Stimulated activated memory B cell treated with anti-CD40 and anti-IgM and Interleukin-4, amounts not matched to agents 10 μg/mL and 1 μg/mL and 100 μg/mL, for 72 hours (primary cell): ENCODE measurements around the gene IGF2BP3.
"Not testable (repeated sequence)": the region's sequence is repeated elsewhere in the genome, so short reads cannot be mapped to it uniquely, and the experiment has no call there.

ENCODE experiments used
- ATAC-seq: fragments of 150-1000 bp; cut with Tn5 transposase; 2 replicates; pipeline ENCODE4 v1.10.0; 2021
- H3K27ac Mint-ChIP-seq: one replicate; pipeline ENCODE4 v1.8.0; 2022; ENCODE audit warnings: mild to moderate bottlenecking, mixed read lengths
- H3K27me3 Mint-ChIP-seq: one replicate; pipeline ENCODE4 v1.8.0; 2022; ENCODE audit warnings: mixed read lengths
- H3K36me3 Mint-ChIP-seq: one replicate; pipeline ENCODE4 v1.8.0; 2022; ENCODE audit warnings: mixed read lengths
- H3K4me1 Mint-ChIP-seq: one replicate; pipeline ENCODE4 v1.8.0; 2022; ENCODE audit warnings: mixed read lengths
- H3K4me3 Mint-ChIP-seq: one replicate; pipeline ENCODE4 v1.8.0; 2022; ENCODE audit warnings: mild to moderate bottlenecking, moderate library complexity, mixed read lengths
- H3K9me3 Mint-ChIP-seq: one replicate; pipeline ENCODE4 v1.8.0; 2022; ENCODE audit warnings: mixed read lengths

IGF2BP3 gene

DNA sequence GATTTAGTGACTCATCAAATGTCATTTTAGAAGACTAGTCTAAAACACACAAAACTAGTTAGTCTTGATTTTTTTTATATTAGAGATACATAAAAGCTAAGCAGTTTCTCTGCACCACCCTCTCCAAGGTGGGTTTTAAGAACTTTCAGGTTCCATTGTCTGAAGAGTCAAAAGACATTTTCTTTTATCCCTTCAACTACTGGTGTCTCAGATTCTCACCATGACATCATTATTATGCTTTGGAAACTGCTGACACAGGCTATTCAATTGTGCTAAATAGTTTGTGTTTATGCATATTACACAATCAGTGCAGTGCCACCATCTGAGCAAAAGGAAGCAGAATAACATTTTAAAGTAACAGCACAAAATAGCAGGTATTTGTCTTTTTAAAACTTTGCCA lies 52.2 kb downstream of the IGF2BP3 start:
- no peak for ATAC-seq
- Mint-ChIP-seq H3K36me3 (no peaks in the 10 kb centered on the region), H3K9me3 (no peaks in the 10 kb centered on the region), H3K4me3 (no peak overlapping the region), H3K4me1 (no peaks in the 10 kb centered on the region), H3K27ac (no peak overlapping the region), H3K27me3 (peaks cover 9% of the 10 kb centered on the region)

DNA sequence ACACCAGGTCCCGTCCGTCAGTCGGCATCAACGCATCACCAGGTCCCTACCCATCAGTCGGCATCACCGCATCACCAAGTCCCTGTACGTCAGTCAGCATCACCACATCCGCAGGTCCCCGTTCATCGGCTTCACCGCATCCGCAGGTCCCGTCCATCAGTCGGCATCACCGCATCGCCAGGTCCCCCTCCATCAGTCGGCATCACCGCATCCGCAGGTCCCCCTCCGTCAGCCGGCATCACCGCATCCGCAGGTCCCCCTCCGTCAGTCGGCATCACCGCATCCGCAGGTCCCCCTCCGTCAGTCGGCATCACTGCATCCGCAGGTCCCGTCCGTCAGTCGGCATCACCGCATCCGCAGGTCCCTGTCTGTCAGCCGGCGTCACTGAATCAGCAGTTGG lies 55.1 kb downstream of the IGF2BP3 start:
- ATAC-seq: no peak

DNA sequence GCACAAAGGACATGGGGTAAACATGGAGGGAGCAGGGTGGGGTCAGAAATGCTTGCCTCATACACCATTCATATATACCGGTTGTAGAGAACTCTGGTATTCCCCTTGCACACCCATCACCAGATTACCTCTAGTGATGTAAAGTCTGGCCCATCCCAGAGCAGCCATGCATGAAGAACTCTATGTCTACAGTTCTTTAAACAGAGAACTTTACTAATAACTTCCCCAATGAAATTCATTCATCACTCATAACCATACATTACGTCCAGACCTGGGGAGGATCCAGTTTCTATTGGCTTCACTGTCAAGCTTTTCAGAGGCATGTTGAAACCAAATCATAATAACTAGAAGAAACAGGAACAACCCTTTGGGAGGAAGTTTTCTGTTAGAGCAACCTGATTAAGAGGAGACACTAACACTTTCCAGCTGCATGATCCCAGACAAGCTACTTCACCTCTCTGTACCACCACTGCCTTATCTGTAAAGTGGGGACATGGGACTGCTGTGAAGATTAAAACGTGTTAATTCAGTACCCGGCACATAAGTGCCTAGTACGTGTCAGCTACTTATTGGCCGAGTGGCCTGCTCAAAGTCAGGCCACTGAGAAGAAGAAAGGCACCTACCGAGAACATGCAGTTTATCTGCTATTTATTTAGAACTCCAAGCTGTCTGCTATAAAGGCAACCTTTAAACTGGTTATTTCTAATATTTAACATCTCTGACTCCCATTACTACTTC lies 59.7 kb downstream of the IGF2BP3 start:
- no peak overlapping the region for H3K4me3 Mint-ChIP-seq
- H3K27ac Mint-ChIP-seq: peak overlapping the region; percentile 55
- no peaks in the 10 kb centered on the region for H3K36me3 Mint-ChIP-seq
- no peaks in the 10 kb centered on the region for H3K9me3 Mint-ChIP-seq
- peak; percentile 98 for ATAC-seq
- H3K4me1 Mint-ChIP-seq: peaks cover 19% of the 10 kb centered on the region
- peaks cover 6% of the 10 kb centered on the region for H3K27me3 Mint-ChIP-seq

More for the DNA sequence above, 55.1 kb downstream of the IGF2BP3 start:
- Mint-ChIP-seq H3K4me1 (peaks cover 18% of the 10 kb centered on the region), H3K4me3 (no peak overlapping the region), H3K27me3 (peaks cover 9% of the 10 kb centered on the region), H3K9me3 (no peaks in the 10 kb centered on the region), H3K27ac (no peak overlapping the region), H3K36me3 (no peaks in the 10 kb centered on the region)

DNA sequence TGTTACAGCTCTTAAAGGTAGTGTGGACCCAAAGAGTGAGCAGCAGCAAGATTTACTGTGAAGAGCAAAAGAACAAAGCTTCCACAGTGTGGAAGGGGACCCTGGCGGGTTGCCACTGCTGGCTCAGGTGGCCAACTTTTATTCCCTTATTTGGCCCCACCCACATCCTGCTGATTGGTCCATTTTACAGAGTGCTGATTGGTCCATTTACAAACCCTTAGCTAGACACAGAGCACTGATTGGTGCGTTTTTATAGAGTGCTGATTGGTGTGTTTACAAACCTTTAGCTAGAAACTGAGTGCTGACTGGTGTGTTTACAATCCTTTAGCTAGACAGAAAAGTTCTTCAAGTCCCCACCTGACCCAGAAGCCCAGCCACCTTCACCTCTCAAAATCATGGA lies 63.7 kb downstream of the IGF2BP3 start:
- ATAC-seq, H3K4me3 Mint-ChIP-seq, H3K9me3 Mint-ChIP-seq, H3K27ac Mint-ChIP-seq, H3K36me3 Mint-ChIP-seq, H3K27me3 Mint-ChIP-seq: not testable (repeated sequence)
- peaks cover 15% of the 10 kb centered on the region for H3K4me1 Mint-ChIP-seq

DNA sequence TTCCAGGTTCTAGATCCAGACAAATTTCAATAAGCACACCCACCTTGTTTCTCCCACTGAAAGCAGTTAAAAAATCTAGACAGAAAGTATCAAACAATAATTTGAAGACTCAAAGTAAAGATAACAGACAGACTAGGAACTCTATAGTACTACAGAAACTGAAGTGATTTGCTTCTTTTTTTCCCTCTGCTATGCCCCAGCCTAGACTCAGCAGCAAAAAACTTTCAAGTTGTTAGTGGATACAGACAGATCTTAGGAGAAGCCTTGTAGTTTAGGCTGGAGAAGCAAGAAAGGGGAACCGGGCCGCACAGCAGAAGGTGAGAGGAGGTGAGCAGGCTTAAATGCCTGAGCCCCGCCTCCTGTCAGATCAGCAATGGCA lies 65.1 kb downstream of the IGF2BP3 start:
- Mint-ChIP-seq H3K9me3 (no peaks in the 10 kb centered on the region), H3K36me3 (no peaks in the 10 kb centered on the region), H3K27me3 (no peaks in the 10 kb centered on the region), H3K4me3 (no peak overlapping the region), H3K4me1 (peaks cover 2% of the 10 kb centered on the region), H3K27ac (peak overlapping the region; percentile 20)
- no peak for ATAC-seq

DNA sequence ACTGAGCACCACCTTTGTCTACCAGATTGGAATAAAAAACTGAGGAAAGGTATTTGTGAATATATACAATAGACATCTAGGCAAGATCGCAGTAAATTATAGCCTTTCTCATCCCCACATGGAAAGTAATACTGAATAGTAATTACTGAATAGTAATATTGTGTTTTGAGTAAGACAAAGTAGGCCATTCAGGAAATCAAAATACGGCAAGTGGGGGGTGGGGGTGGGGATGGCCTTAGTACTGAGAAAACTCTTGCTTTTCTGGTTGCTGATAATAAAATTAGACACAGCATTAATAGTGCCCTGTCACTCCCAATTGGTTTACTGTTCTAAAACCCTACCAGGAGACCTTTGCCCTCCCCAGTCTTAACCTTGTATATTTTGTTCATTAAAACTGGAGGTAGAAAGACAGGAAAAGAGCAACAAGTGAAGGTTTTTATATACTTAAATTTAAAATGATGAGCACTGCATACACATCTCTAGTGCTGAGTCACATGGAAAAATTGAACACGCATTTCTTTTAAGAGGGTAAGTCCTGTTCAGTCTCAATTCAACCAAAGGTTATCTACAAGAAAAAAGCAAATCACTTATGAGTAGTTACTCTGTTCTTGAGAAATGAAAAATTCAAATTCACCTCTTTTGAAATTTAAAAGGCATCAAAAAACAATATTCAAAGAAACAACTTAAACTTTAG lies 65.6 kb downstream of the IGF2BP3 start:
- Mint-ChIP-seq H3K27ac (peak overlapping the region; percentile 20), H3K4me3 (no peak overlapping the region)

DNA sequence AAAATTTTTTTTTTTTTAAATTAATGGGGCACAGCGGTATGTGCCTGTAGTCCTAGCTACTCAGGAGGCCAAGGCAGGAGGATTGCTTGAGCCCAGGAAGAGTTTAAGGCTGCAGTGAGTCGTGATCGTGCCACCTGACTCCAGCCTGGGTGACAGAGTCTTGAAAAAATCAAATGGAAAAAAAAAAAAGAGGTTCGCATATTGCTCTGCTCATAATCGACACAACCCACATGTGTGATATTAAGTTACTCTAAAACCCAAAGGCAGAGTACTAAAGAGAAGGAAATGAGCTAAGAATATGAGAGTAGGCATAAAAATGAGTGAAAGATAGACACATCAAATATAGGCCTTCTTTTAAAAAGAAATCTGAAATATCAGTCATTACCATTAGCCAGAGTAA lies 66.3 kb downstream of the IGF2BP3 start:
- H3K27me3 Mint-ChIP-seq: no peaks in the 10 kb centered on the region
- no peaks in the 10 kb centered on the region for H3K36me3 Mint-ChIP-seq
- no peak for ATAC-seq
- H3K27ac Mint-ChIP-seq: no peak overlapping the region
- no peaks in the 10 kb centered on the region for H3K9me3 Mint-ChIP-seq
- no peak overlapping the region for H3K4me3 Mint-ChIP-seq
- H3K4me1 Mint-ChIP-seq: no peaks in the 10 kb centered on the region

More for the DNA sequence above, 65.6 kb downstream of the IGF2BP3 start:
- Mint-ChIP-seq H3K27me3 (no peaks in the 10 kb centered on the region), H3K4me1 (no peaks in the 10 kb centered on the region), H3K36me3 (no peaks in the 10 kb centered on the region), H3K9me3 (no peaks in the 10 kb centered on the region)
- no peak for ATAC-seq

DNA sequence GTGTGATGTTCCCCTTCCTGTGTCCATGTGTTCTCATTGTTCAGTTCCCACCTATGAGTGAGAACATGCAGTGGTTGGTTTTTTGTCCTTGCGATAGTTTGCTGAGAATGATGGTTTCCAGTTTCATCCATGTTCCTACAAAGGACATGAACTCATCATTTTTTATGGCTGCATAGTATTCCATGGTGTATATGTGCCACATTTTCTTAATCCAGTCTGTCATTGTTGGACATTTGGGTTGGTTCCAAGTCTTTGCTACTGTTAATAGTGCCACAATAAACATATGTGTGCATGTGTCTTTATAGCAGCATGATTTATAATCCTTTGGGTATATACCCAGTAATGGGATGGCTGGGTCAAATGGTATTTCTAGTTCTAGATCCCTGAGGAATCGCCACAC lies 72.2 kb downstream of the IGF2BP3 start:
- H3K36me3 Mint-ChIP-seq, ATAC-seq, H3K27ac Mint-ChIP-seq, H3K9me3 Mint-ChIP-seq, H3K27me3 Mint-ChIP-seq, H3K4me1 Mint-ChIP-seq, H3K4me3 Mint-ChIP-seq: not testable (repeated sequence)

DNA sequence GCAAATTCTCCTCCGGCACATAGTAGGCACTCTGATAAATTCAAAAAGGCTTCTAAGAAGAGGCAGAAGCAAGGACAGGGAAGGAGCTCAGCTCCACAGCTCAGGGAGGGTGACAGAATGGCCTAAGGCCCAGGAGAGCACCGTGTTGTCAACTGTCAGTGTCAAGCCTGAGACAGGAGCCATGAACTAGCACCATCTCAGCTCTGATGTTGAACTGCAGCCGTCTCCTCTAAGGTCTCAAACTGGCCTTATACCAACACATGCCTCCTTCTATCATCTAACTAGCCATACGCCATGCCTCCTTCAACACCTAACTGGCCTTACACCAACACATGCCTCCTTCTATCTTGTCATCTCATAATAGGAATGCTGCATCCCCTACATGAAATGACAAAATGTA lies 73.0 kb downstream of the IGF2BP3 start:
- Mint-ChIP-seq H3K9me3 (no peaks in the 10 kb centered on the region), H3K4me3 (no peak overlapping the region), H3K27me3 (no peaks in the 10 kb centered on the region), H3K27ac (no peak overlapping the region), H3K4me1 (no peaks in the 10 kb centered on the region), H3K36me3 (no peaks in the 10 kb centered on the region)
- no peak for ATAC-seq

DNA sequence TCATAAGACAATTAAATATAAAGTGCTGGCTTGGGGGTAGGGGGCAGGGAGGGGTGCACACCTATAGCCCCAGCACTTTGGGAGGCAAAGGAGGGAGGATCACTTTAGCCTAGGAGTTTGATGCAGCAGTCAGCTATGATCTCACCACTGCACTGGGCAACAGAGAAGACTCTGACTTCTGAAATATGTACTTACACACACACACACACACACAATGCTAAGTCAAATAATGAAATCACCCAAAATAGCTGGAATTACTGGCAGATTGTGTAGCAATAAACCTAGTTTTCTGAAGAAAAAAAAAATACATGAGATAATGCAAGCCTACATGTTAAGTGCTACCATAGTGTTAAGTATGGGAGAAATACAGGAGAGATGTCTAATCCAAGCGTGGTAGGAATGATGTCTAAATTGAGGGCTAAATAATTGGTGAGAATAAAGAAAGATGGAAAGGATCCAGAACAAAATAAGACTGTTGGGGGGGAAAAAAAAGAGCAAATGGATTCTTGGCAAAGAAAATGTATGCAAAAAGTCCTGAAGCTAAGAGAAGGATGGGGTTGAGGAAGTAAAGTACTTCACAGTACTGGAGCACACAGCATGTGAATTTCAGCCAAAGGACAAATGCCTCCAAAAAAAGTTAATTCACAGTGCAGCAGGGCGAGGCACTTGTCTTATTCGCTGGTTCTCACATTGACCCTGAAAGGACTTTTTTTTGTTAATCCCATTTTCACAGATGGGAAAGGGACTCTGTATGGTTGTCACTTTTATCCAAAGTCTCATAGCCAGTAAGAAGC lies 73.9 kb downstream of the IGF2BP3 start:
- Mint-ChIP-seq H3K9me3 (no peaks in the 10 kb centered on the region), H3K27me3 (no peaks in the 10 kb centered on the region)

DNA sequence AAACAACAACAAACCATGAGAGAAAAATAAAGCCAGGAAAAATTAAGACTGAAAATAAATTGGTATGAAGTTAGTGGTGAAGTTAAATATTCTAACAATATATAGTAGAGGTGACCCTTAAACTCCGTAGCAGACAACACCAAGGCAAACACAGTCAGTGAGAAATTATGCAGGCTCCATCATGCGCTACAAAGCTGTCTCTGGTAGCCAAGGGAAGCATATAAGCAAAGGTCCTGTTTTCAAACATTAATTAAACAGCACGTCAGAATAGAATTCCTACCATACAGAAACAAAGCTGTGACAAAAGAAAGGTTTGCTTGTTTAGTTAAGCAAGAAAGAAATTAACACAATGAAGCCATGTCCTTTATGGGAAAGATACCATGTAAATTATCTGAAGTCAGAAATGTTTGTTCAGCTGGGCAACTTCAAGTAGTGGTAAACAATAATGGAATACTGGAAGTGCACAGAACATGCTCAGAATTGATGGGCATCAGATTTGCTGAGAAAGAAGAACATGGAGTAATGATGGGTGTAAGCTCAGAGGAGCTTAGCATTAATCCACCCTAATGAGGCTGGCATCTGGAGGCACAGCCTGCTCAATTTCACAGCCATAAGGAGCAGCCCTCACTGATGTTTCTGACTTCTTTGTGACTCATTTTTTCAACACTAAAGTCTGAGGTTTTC lies 75.7 kb downstream of the IGF2BP3 start:
- no peak overlapping the region for H3K27ac Mint-ChIP-seq
- H3K36me3 Mint-ChIP-seq: no peaks in the 10 kb centered on the region
- no peaks in the 10 kb centered on the region for H3K9me3 Mint-ChIP-seq
- ATAC-seq: no peak
- no peak overlapping the region for H3K4me3 Mint-ChIP-seq
- no peaks in the 10 kb centered on the region for H3K27me3 Mint-ChIP-seq
- H3K4me1 Mint-ChIP-seq: no peaks in the 10 kb centered on the region

More for the DNA sequence above, 73.9 kb downstream of the IGF2BP3 start:
- Mint-ChIP-seq H3K36me3 (no peaks in the 10 kb centered on the region), H3K4me1 (no peaks in the 10 kb centered on the region), H3K4me3 (no peak overlapping the region), H3K27ac (no peak overlapping the region)
- ATAC-seq: no peak

DNA sequence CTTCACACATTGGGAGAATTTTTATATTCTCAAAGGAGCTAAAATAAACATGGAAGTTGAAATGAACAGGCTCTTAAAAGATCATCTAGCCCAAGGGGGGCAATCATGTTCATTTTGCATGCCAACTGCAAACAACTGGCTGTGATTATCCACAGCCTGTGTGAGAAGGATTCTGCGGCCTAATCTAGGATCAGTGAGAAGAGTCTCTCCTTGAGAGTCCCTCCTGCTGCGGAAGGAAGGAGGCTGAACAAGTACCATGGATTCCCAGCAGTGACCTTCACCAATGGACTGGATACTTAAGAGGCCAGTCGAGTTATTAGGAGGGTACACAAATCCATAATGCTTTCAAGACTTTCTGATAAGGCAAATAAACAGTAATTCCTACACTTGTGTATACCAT lies 76.7 kb downstream of the IGF2BP3 start:
- Mint-ChIP-seq H3K4me3 (no peak overlapping the region), H3K9me3 (no peaks in the 10 kb centered on the region), H3K4me1 (no peaks in the 10 kb centered on the region), H3K27me3 (no peaks in the 10 kb centered on the region), H3K27ac (no peak overlapping the region), H3K36me3 (no peaks in the 10 kb centered on the region)
- ATAC-seq: no peak

DNA sequence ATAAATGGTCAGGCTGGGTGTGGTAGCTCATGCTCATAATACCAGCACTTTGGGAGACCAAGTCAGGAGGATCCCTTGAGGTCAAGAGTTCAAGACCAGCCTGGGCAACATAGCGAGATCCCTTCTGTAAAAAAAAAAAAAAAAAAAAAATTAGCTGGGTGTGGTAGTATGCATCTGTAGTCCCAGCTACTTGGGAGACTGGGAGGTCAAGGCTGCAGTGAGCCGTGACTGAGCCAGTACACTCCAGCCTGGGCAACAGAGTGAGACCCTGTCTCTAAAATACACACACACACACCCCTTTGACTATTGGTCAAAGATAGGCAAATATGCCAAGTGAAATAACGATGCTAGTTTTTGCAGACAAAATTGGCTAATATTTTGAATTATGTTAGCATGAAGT lies 80.6 kb downstream of the IGF2BP3 start:
- Mint-ChIP-seq H3K36me3 (no peaks in the 10 kb centered on the region), H3K27ac (no peak overlapping the region), H3K4me3 (no peak overlapping the region), H3K4me1 (no peaks in the 10 kb centered on the region), H3K27me3 (no peaks in the 10 kb centered on the region), H3K9me3 (no peaks in the 10 kb centered on the region)
- ATAC-seq: no peak

DNA sequence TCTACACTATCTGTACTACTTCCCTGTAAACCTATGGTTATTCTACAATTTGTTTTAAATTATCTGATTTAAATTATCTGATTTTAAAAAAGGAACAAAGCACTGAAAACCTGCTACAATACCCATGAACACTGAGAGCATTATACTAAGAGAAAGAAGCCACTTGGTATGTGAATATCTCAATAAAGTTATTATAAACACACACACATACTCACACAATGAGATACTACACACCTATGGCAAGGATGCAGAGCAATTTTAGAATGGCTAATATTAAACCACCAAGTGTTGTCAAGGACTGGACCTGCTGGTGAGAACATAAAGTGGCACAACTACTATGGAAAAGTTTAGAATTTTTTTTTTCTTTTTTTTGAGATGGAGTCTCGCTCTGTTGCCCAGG lies 82.7 kb downstream of the IGF2BP3 start:
- ATAC-seq: no peak
- Mint-ChIP-seq H3K4me3 (no peak overlapping the region), H3K36me3 (no peaks in the 10 kb centered on the region), H3K9me3 (no peaks in the 10 kb centered on the region), H3K4me1 (no peaks in the 10 kb centered on the region), H3K27ac (no peak overlapping the region), H3K27me3 (no peaks in the 10 kb centered on the region)

DNA sequence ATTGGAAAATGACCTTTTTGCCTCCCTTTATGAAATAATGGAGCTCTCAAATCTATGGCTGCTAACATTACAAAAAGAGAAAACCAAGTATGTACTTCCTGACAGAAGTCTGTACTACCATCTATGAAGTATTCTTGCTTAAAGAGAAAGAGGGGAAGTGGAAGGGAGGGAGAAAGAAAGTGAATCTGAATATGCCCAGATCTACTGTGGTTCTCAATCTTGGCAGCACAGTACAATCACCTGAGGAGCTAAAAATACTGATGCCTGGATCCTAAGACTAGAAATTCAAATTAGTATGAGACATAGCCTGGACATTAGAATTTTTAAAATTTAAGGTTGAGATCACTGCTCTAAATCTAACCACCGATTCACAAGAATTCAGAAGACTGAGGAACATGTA lies 85.2 kb downstream of the IGF2BP3 start:
- Mint-ChIP-seq H3K27ac (no peak overlapping the region), H3K4me1 (no peaks in the 10 kb centered on the region)

More for the DNA sequence above, 85.2 kb downstream of the IGF2BP3 start:
- no peak for ATAC-seq
- Mint-ChIP-seq H3K27me3 (no peaks in the 10 kb centered on the region), H3K36me3 (no peaks in the 10 kb centered on the region), H3K4me3 (no peak overlapping the region), H3K9me3 (no peaks in the 10 kb centered on the region)
